Measurements from ENCODE around the gene BOK.

- no peak for TF ChIP-seq REST (IDR thresholded peaks at IDR 0.05; ENCODE audit: insufficient read depth in 1 of 2, low read depth in 2 of 2, low read length in 2 of 2)
- TF ChIP-seq SIN3A (IDR thresholded peaks at IDR 0.05; ENCODE audit: borderline replicate concordance, insufficient read depth, low read length) = no peak
- TF ChIP-seq POLR2AphosphoS5 (IDR thresholded peaks at IDR 0.05; ENCODE audit: low read depth, low read length) = no peak
- TF ChIP-seq FOXP2 (optimal IDR thresholded peaks at IDR 0.05; ENCODE audit: borderline replicate concordance, extremely low read depth, extremely low read length, insufficient read depth) = no peak
- TF ChIP-seq TAF1 (IDR thresholded peaks at IDR 0.05; ENCODE audit: borderline replicate concordance, insufficient read depth, low read length) = no peak
These were observed 15.2 kb downstream of the BOK start for GRCh38 chr2:241573741-241574140.
